ENCODE results near the gene H6PD. TPM values are rescaled to one million over a fixed set of nuclear protein-coding genes. Genes with fewer than 3 reads are reported as not detected.

The H6PD gene
- total and polyA plus RNA-seq, 4 donors: 15.2 to 22.1 (median 17.9) TPM

DNA sequence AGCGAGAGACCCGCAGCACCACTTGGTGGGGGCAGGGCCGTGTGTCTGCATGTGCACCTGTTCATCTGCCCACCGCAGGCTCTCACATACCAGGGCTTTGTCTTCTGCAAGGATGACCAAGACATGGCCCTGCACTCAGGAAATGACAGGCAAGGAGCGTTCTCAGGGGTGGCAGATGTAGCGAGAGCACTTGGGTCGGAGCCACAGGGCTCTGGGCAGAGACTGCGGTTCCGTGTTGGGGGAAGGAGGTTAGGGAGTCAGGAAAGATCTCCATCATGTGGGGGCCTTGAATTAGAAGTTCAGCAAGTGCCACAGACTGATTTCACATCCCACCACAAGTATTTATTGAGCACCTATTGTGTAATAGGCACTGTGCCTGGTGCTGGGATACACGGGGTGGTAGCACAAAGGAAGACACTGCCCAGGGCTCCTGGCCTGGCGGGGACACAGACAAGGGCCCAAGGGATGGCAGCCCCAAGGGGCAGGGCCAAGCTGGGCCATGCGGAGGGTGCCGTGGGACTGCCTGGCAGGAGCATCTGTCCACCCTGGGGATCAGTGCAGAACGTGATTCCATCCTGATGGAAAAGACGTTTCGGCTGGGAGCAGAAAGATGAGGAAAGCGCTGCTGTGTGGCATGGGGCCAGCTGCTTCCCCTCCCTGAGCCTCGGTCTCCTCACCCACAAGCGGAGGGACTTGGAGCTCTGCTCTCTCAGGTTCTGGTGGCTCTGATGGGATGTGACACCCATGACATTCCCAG is 46.7 kb downstream of the H6PD start:
- Histone ChIP-seq H3K36me3 (ENCODE audit: control insufficient read depth, insufficient read depth, low read length) (no peaks in the 10 kb centered on the region), H3K27me3 (ENCODE audit: control insufficient read depth, insufficient read depth, low read length) (peaks cover 5% of the 10 kb centered on the region), H3K9me3 (ENCODE audit: control insufficient read depth, insufficient read depth, low read length) (no peaks in the 10 kb centered on the region), H3K27ac (ENCODE audit: low read depth, low read length) (no peak overlapping the region), H3K4me3 (ENCODE audit: low read depth, low read length) (no peak overlapping the region), H3K4me1 (ENCODE audit: control insufficient read depth, insufficient read depth, low read length) (peaks cover 21% of the 10 kb centered on the region)
- no peak for DNase-seq (ENCODE audit: low read depth in 4 of 6, low spot score in 6 of 6)
- WGBS (ENCODE audit: insufficient coverage): 74% methylated on average over 16 of the region's 19 CpGs

DNA sequence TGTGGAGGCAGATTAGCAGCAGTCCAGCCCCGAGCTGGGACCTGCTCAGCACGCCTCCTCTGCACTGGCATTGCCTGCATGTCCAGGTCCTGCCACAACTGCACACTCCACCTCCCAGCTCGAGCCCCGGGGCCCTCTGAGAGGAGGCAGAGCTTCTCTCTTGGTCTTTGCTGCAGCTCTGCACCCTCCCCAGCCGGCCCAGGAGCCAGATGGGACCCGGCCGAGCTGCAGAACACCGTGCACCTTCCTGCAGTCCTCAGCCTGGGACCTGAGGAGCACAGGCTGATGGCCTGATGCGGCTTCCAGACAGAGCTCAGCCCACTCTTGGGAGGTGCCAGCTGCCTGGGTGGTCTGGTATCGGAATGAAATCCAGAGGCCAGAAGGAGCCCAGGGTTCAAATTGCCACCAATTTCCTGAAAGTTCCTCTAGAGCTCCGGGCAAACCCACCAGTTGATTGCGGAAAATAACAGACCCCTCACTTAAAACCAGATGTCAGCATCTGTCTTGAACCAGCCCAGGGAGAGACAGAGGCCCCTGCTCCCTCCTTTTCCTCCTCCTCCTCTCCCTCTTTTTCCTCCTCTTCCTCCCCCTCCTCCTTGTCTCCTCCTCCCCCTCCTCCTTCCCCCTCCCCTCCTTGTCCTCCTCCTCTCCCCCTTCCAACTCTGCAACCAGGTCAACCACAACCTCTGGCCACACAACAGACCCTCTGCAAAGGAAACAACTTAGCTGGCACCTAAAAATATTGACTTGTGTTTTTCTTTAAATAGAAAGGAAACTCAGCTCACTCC is 47.5 kb downstream of the H6PD start:
- DNase-seq (ENCODE audit: low read depth in 4 of 6, low spot score in 6 of 6): no peak
- H3K27me3 ChIP-seq (ENCODE audit: control insufficient read depth, insufficient read depth, low read length): peaks cover 5% of the 10 kb centered on the region
- 49% methylated on average over 12 of the region's 12 CpGs for WGBS (ENCODE audit: insufficient coverage)
- H3K4me1 ChIP-seq (ENCODE audit: control insufficient read depth, insufficient read depth, low read length): peaks cover 21% of the 10 kb centered on the region
- no peak overlapping the region for H3K4me3 ChIP-seq (ENCODE audit: low read depth, low read length)
- no peaks in the 10 kb centered on the region for H3K36me3 ChIP-seq (ENCODE audit: control insufficient read depth, insufficient read depth, low read length)
- H3K27ac ChIP-seq (ENCODE audit: low read depth, low read length): no peak overlapping the region
- H3K9me3 ChIP-seq (ENCODE audit: control insufficient read depth, insufficient read depth, low read length): no peaks in the 10 kb centered on the region

GRCh38 chr1:9282696-9282955 is 48.1 kb downstream of the H6PD start:
- H3K9me3 ChIP-seq (ENCODE audit: control insufficient read depth, insufficient read depth, low read length): no peaks in the 10 kb centered on the region
- DNase-seq (ENCODE audit: low read depth in 4 of 6, low spot score in 6 of 6): no peak
- WGBS (ENCODE audit: insufficient coverage): 92% methylated on average over 1 of the region's 4 CpGs

GRCh38 chr1:9284061-9284460 is 49.5 kb downstream of the H6PD start:
- 95% methylated on average over 2 of the region's 2 CpGs for WGBS (ENCODE audit: insufficient coverage)

More at GRCh38 chr1:9282696-9282955, 48.1 kb downstream of the H6PD start:
- H3K27me3 ChIP-seq (ENCODE audit: control insufficient read depth, insufficient read depth, low read length): peaks cover 5% of the 10 kb centered on the region
- no peak overlapping the region for H3K4me3 ChIP-seq (ENCODE audit: low read depth, low read length)
- H3K27ac ChIP-seq (ENCODE audit: low read depth, low read length): no peak overlapping the region
- no peaks in the 10 kb centered on the region for H3K36me3 ChIP-seq (ENCODE audit: control insufficient read depth, insufficient read depth, low read length)
- H3K4me1 ChIP-seq (ENCODE audit: control insufficient read depth, insufficient read depth, low read length): peaks cover 21% of the 10 kb centered on the region

DNA sequence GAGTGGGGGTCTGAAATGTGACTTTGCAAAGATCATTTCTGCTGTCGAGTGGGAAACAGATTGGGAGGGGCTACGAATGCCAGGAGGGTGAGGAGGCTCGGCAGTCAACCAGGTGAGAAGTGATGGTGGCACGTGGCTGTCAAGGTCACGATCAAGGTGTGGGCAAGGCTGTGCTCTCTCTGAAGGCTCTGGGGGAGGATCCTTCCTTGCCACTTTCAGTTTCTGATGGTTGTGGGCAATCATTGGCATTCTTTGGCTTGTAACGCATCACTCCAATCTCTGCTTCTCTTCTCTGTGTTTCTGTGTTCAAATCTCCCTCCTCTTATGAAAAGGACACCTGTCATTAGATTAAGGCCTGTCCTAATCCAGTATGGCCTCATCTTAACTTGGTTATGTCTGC is 52.0 kb downstream of the H6PD start:
- Histone ChIP-seq H3K36me3 (ENCODE audit: control insufficient read depth, insufficient read depth, low read length) (no peaks in the 10 kb centered on the region), H3K27me3 (ENCODE audit: control insufficient read depth, insufficient read depth, low read length) (peaks cover 2% of the 10 kb centered on the region), H3K27ac (ENCODE audit: low read depth, low read length) (no peak overlapping the region), H3K4me1 (ENCODE audit: control insufficient read depth, insufficient read depth, low read length) (peaks cover 5% of the 10 kb centered on the region), H3K4me3 (ENCODE audit: low read depth, low read length) (no peak overlapping the region), H3K9me3 (ENCODE audit: control insufficient read depth, insufficient read depth, low read length) (peaks cover 5% of the 10 kb centered on the region)
- no peak for DNase-seq (ENCODE audit: low read depth in 4 of 6, low spot score in 6 of 6)
- 70% methylated on average over 4 of the region's 6 CpGs for WGBS (ENCODE audit: insufficient coverage)

More at GRCh38 chr1:9284061-9284460, 49.5 kb downstream of the H6PD start:
- Histone ChIP-seq H3K27ac (ENCODE audit: low read depth, low read length) (no peak overlapping the region), H3K9me3 (ENCODE audit: control insufficient read depth, insufficient read depth, low read length) (peaks cover 5% of the 10 kb centered on the region), H3K27me3 (ENCODE audit: control insufficient read depth, insufficient read depth, low read length) (peaks cover 5% of the 10 kb centered on the region), H3K4me1 (ENCODE audit: control insufficient read depth, insufficient read depth, low read length) (peaks cover 21% of the 10 kb centered on the region), H3K4me3 (ENCODE audit: low read depth, low read length) (no peak overlapping the region), H3K36me3 (ENCODE audit: control insufficient read depth, insufficient read depth, low read length) (no peaks in the 10 kb centered on the region)
- no peak for DNase-seq (ENCODE audit: low read depth in 4 of 6, low spot score in 6 of 6)

DNA sequence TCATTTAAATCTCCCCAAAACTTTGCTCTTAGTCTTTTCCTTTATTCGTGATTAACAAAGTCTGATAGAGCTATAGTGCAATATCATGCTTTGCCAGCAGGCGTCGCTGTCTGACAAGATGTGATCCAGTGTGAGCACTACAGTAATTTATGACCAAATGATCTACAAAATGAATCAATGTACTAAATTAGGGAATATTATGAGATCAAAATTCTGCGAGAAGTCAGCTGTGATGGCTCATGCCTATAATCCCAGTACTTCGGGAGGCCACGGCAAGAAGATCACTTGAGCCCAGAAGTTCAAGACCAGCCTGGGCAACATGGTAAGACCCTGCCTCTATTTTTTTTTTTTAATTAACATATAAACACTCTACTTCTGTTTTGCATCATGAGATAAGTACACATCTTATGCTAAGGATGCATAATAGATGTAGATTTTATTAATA is 54.5 kb downstream of the H6PD start:
- peak in 2 of 6 donors; percentile 46 to 58 for DNase-seq (ENCODE audit: low read depth in 4 of 6, low spot score in 6 of 6)

GRCh38 chr1:9289711-9290485 is 55.3 kb downstream of the H6PD start:
- Histone ChIP-seq H3K9me3 (ENCODE audit: control insufficient read depth, insufficient read depth, low read length) (peaks cover 5% of the 10 kb centered on the region), H3K4me1 (ENCODE audit: control insufficient read depth, insufficient read depth, low read length) (peaks cover 22% of the 10 kb centered on the region), H3K27me3 (ENCODE audit: control insufficient read depth, insufficient read depth, low read length) (no peaks in the 10 kb centered on the region), H3K27ac (ENCODE audit: low read depth, low read length) (no peak overlapping the region), H3K4me3 (ENCODE audit: low read depth, low read length) (no peak overlapping the region), H3K36me3 (ENCODE audit: control insufficient read depth, insufficient read depth, low read length) (no peaks in the 10 kb centered on the region)
- DNase-seq (ENCODE audit: low read depth in 4 of 6, low spot score in 6 of 6): no peak
- WGBS (ENCODE audit: insufficient coverage): no CpG with 5 or more reads among the region's 5 CpGs

More for the DNA sequence above, 54.5 kb downstream of the H6PD start:
- Histone ChIP-seq H3K9me3 (ENCODE audit: control insufficient read depth, insufficient read depth, low read length) (peaks cover 5% of the 10 kb centered on the region), H3K4me3 (ENCODE audit: low read depth, low read length) (no peak overlapping the region), H3K27me3 (ENCODE audit: control insufficient read depth, insufficient read depth, low read length) (no peaks in the 10 kb centered on the region), H3K4me1 (ENCODE audit: control insufficient read depth, insufficient read depth, low read length) (peaks cover 14% of the 10 kb centered on the region), H3K36me3 (ENCODE audit: control insufficient read depth, insufficient read depth, low read length) (no peaks in the 10 kb centered on the region), H3K27ac (ENCODE audit: low read depth, low read length) (no peak overlapping the region)
- no CpG with 5 or more reads among the region's 6 CpGs for WGBS (ENCODE audit: insufficient coverage)

DNA sequence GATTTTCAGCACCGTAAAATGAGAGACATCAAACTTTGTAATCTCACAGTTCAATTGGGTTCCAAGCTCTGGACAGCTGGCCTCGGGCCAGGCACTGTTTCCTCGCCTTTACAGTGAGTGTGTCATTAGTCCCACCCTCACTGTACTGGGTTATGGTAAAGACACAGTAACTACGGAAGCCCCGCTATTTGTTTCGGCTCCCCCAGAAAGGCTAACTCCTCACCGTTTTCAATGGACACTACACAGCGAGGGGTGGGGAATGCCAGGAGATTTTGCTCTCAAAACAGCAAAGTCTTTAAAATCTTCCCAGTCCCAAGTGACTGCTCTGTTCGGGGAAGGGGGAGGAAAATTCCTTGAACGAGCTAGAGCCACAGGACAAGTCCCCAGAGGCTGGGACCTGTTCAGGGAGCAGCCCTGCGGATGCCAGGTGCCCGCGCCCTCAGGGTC is 57.4 kb downstream of the H6PD start:
- Histone ChIP-seq H3K27ac (ENCODE audit: low read depth, low read length) (peak overlapping the region; percentile 88), H3K4me3 (ENCODE audit: low read depth, low read length) (peak overlapping the region; percentile 52), H3K27me3 (ENCODE audit: control insufficient read depth, insufficient read depth, low read length) (no peaks in the 10 kb centered on the region), H3K36me3 (ENCODE audit: control insufficient read depth, insufficient read depth, low read length) (no peaks in the 10 kb centered on the region), H3K9me3 (ENCODE audit: control insufficient read depth, insufficient read depth, low read length) (peaks cover 5% of the 10 kb centered on the region), H3K4me1 (ENCODE audit: control insufficient read depth, insufficient read depth, low read length) (peaks cover 30% of the 10 kb centered on the region)
- 3% methylated on average over 7 of the region's 13 CpGs for WGBS (ENCODE audit: insufficient coverage)
- peak in 2 of 6 donors; percentile 52 to 73 for DNase-seq (ENCODE audit: low read depth in 4 of 6, low spot score in 6 of 6)

DNA sequence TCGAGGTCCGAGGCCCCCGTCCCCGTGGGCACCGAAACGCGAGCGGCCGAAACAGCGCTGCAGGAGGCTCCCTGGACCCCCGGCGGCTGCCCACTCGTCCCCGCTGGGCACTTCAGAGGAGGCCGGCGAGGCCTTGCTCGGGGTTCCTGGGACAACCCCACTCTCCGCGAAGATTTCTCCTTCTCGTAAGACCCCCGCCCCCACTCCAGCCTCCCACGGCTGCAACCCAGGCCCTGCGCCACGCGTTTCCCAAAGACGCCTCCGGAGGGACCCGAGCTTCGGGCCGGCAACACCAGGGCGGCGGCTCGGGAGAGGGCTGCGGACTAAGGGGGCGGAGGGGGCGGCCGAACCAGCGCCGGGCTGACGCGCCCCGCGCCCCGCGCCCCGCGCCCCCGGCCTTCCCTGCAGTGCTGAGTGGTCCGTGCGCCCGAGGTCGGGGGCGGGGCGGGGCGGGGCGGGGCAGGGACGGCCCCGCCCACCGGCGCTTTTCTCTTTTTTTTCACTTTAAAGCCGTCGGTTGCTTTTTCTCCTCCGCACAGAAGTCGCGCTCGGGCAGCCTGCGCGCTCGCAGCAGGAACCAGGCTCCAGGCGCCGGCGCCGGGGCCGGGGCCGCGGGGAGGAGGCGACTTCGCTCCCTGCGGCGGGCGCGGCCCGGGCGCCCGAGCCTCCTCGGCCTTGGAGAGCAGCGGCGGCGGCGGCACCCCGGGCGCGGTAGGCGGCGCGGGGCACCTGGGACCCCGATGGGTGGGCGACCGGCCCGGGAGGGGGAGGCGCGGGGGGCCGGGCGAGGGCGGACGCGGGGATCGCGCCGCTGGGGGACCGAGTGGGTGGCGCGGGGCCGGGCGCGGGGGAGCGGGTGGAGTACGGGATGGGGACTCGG is 58.0 kb downstream of the H6PD start, which contains the start of gene SPSB1:
Gene SPSB1, plus strand, starts transcription at position 534 of the 880 bp plus-strand sequence. CDS start 62,998 bp downstream, outside the sequence.
- WGBS (ENCODE audit: insufficient coverage): under 1% methylated on average over 110 of the region's 119 CpGs
- no peaks in the 10 kb centered on the region for H3K36me3 ChIP-seq (ENCODE audit: control insufficient read depth, insufficient read depth, low read length)
- H3K4me3 ChIP-seq (ENCODE audit: low read depth, low read length): peak within 1 kb of the TSS; percentile 79
- H3K27ac ChIP-seq (ENCODE audit: low read depth, low read length): peak within 1 kb of the TSS; percentile 88
- H3K4me1 ChIP-seq (ENCODE audit: control insufficient read depth, insufficient read depth, low read length): peaks cover 30% of the 10 kb centered on the region
- peak in 4 of 6 donors; percentile 65 to 90 (median 80) for DNase-seq (ENCODE audit: low read depth in 4 of 6, low spot score in 6 of 6)
- no peaks in the 10 kb centered on the region for H3K27me3 ChIP-seq (ENCODE audit: control insufficient read depth, insufficient read depth, low read length)
- peaks cover 5% of the 10 kb centered on the region for H3K9me3 ChIP-seq (ENCODE audit: control insufficient read depth, insufficient read depth, low read length)

Measured in spinal cord (tissue), 10 donors.